Lower leg skin (tissue), 4 donors: ENCODE data around the gene CPNE6. TPM values are rescaled to one million over a fixed set of nuclear protein-coding genes. Genes with fewer than 3 reads are reported as not detected.

ENCODE experiments used
- DNase-seq, 2 donors: peaks; one replicate each; pipeline ENCODE4 v3.0.0-alpha.2; 2019; ENCODE audit warnings: low spot score in 2 of 2
- H3K4me3 ChIP-seq: fragments of 200-600 bp; sonication (generic); 2 replicates; pipeline ENCODE4 v1.5.1; 2017; ENCODE audit warnings: mild to moderate bottlenecking, low read depth; ENCODE audit not compliant: poor library complexity, severe bottlenecking
- POLR2A ChIP-seq, 2 donors: fragments of 450-650 bp; IDR thresholded peaks; one replicate each; pipeline ENCODE4 v1.6.1; 2016 to 2017; ENCODE audit warnings: antibody characterized with exemption in 2 of 2, mild to moderate bottlenecking in 1 of 2, moderate library complexity in 1 of 2
- WGBS, 2 donors: methylation state at CpG; one replicate each; pipeline ENCODE4 v1.1.5; 2018; 5-methylcytosine and 5-hydroxymethylcytosine counted together
- intact Hi-C: fragments of 100-400 bp; cut with DNase I; formaldehyde crosslinking; loops from one replicate; pipeline ENCODE4 v1.15.0; 2023; ENCODE audit warnings: low total_unique reads
- total RNA-seq, 4 donors: library from RNA; depleted of rRNA; stranded (reverse); fragments of >200 nt; gene quantifications; one replicate each; pipeline ENCODE4 v1.1.0, GENCODE V29; 2016
- TF ChIP-seq, protein P1 (sequence below), 3 donors: fragments of 450-650 bp; IDR thresholded peaks; one replicate each; pipeline ENCODE4 v1.5.1; 2016; ENCODE audit warnings: antibody characterized with exemption in 3 of 3, mild to moderate bottlenecking in 3 of 3, moderate library complexity in 2 of 3

The CPNE6 gene
- total RNA-seq, 4 donors from 2014 or later, result 0.39 TPM; not detected in 3

DNA sequence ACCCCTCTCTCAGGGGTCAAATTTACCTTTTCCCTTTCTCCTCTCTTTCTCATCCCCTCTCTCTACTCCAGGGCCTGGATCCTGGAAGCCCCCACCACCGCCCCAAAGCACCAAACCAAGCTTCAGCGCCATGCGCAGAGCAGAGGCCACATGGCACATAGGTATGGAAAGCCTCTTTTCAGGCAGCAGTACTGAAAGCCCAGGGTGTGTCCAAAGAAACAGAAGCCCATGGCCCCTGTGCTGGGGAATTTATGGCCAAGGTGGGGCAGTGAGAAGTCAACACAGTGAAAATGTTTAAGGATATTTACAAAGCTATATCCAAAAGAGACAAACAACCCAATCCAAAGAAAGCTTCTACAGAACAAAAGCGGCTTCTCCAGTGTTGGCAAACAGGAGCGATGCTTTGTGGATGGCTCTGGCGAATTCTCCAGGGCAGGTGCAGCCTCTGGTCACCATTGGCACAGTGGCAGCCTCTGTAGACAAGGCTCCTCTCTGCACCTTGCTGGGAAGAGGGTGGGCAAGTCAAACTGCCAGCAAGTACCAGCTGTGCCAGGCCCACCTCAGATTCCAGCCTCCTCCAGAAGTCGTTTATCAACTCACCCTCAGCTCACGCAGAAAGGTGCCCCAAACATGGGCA is 4.7 kb upstream of the CPNE6 start:
- TF ChIP-seq POLR2A (IDR thresholded peaks at IDR 0.05), result no peak
- TF ChIP-seq, protein P1, sequence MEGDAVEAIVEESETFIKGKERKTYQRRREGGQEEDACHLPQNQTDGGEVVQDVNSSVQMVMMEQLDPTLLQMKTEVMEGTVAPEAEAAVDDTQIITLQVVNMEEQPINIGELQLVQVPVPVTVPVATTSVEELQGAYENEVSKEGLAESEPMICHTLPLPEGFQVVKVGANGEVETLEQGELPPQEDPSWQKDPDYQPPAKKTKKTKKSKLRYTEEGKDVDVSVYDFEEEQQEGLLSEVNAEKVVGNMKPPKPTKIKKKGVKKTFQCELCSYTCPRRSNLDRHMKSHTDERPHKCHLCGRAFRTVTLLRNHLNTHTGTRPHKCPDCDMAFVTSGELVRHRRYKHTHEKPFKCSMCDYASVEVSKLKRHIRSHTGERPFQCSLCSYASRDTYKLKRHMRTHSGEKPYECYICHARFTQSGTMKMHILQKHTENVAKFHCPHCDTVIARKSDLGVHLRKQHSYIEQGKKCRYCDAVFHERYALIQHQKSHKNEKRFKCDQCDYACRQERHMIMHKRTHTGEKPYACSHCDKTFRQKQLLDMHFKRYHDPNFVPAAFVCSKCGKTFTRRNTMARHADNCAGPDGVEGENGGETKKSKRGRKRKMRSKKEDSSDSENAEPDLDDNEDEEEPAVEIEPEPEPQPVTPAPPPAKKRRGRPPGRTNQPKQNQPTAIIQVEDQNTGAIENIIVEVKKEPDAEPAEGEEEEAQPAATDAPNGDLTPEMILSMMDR (IDR thresholded peaks at IDR 0.05), result no peak
- DNase-seq, result no peak
- no peak overlapping the region for H3K4me3 ChIP-seq
- 89 to 90% methylated on average over 8 of the region's 8 CpGs for WGBS, 2 donors
- intact Hi-C loops, result no loop called here

DNA sequence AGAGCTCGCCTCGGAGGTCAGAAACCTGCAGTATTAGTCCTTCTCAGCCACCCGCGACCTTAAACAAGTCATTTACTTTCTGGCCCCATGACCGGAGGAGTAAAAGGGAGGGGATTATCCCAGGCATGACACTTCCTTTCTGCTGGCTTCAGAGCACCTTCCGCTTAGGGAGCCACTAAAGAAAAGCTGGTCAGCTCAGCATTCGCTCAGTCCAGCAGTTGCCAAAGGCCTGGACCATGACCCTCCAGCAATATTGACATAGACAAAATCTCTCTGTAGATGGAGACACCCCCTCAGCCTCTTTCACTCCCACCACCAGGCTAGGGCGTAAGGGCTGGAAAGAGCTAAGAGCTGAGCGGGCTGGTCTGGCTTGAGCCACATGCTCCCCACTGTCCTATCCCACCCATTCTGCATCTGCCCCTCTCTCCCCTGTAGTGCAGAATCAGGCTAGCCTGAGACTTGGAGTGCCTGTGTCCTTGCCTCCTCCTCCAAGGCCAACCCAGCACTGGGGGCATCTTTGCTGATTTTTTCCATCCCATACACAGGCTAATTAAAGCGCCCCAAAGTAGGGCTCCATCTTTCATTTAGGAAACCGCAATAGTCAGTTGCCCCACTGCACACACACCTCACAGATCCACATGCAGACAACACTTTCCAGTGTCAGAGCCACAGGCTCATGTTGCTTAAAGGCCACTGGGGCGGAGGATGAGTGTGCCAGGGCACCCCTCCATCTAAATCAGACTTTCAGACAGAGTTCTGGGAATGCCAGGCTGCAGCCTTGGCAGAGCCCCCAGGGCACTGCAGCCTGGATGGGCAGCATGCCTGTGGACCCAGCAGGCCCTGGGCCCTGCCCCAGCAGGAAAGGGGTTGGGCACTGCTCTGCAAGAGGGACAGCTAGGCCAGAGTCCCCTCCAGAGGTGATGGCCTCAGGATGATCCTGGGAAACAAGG is 4.0 kb upstream of the CPNE6 start:
- intact Hi-C loops, result no loop called here
- 92 to 95% methylated on average over 12 of the region's 12 CpGs for WGBS, 2 donors

DNA sequence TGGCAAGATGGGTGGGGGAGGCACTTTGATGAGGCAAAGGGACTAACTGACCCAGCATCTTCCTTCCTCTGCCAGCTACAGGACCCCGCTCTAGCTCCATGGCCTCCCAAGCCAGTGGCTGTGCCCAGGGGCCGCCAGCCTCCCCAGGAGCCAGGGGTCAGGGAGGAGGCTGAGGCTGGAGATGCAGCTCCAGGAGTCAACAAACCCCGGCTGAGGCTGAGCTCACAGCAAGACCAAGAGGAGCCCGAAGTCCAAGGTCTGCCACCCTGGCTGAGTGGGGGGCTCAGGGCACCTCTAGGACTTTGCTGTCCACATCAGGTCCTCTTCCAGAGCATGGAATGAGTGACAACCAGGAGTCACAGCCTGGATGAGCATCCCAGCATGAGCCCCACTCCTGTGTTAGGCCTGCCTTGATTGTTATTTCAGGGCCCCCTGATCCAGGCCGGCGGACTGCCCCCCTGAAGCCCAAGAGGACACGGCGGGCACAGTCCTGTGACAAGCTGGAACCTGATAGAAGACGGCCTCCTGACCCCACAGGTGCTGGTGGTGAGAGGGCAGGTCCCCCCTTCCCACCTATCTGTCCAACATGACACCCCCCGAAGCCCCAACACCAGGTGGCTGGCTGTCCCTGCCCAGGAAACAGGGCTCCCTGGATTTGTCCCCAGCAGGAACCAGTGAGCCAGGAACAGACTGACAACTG is 2.5 kb upstream of the CPNE6 start:
- no peak for DNase-seq
- intact Hi-C loops, result no loop called here
- WGBS, 2 donors, result 86 to 87% methylated on average over 9 of the region's 10 CpGs
- TF ChIP-seq, protein P1 (IDR thresholded peaks at IDR 0.05), result no peak
- no peak for TF ChIP-seq POLR2A (IDR thresholded peaks at IDR 0.05)
- H3K4me3 ChIP-seq, result no peak overlapping the region

More for the DNA sequence above, 4.0 kb upstream of the CPNE6 start:
- TF ChIP-seq POLR2A (IDR thresholded peaks at IDR 0.05), result no peak
- TF ChIP-seq, protein P1 (IDR thresholded peaks at IDR 0.05), result no peak
- no peak overlapping the region for H3K4me3 ChIP-seq
- DNase-seq, result no peak

DNA sequence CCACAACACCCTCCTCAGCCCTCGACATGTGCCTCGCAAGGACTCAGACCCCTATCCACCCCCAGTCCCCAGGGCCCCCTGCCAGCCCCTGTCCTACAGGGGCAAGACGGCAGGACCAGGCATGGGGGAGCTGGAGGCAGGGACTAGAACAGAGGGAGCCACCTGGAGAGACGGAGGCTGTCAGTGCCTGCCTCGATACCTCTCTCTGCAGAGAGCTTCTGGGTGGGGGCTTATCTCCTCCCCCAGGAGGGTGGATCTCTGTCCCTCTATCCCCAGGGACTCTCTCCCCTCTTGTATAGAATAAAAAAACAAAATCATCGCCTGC is 2.0 kb upstream of the CPNE6 start:
- whole genome bisulfite sequencing, 2 donors, result 76 to 96% methylated on average over 5 to 6 of the region's 6 CpGs
- intact Hi-C loops, result no loop called here
- no peak overlapping the region for H3K4me3 ChIP-seq
- no peak for DNase-seq
- TF ChIP-seq POLR2A (IDR thresholded peaks at IDR 0.05), result no peak
- TF ChIP-seq, protein P1 (IDR thresholded peaks at IDR 0.05), result no peak

DNA sequence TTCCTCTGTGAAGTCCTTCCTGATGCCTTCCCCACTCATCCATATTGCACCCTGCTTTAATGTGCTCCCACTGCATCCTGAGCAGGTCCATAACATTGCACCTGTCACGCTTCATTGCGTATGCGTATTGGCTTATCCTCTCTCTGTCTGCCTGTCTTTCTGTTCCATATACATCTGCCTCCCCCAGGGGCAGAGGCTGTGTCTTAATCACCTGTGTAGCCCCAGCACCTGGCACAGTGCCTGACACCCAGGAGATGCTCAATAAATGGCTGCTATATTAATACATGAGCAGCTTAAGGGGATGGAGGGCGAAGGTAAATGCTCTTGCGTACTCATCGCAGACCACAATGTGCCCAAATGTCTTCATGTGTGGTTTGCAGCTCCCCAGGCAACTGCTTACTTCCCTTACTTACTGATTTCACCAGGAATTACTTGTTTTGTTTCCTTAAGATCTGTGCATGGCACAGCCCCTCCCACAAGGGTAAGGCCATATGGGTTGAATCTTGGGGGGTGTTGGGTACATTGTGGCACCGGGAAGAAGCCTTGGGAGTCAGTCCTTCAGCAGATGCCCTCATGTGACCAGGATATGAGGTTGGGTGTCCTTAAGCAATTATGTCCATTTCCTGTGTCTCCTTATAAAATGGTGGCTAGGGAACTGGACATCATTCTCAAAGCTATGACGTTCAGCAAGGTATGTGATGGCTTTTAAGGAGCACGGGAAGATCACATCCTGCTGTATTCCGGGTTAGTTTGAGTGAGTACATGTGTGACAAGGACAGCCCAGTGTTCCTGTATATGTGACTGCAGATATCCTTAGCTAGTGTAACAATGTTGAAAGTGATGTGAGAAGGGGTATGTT is 848 bp upstream of the CPNE6 start:
- 72 to 75% methylated on average over 10 of the region's 10 CpGs for WGBS, 2 donors
- intact Hi-C loops, result no loop called here
- TF ChIP-seq, protein P1 (IDR thresholded peaks at IDR 0.05), result no peak
- no peak for TF ChIP-seq POLR2A (IDR thresholded peaks at IDR 0.05)
- no peak for DNase-seq
- H3K4me3 ChIP-seq, result no peak overlapping the region
